ENCODE measurements around the gene ASH1L. TPM values are rescaled to one million over a fixed set of nuclear protein-coding genes. Genes with fewer than 3 reads are reported as not detected.

The ASH1L gene
- total and polyA plus RNA-seq, 9 of the 15 experiments (the other 6 are each of a cell fraction or from before 2014, with no cell fraction given) = 2.0 to 23.3 (median 14.6) TPM

GRCh38 chr1:155396874-155397476, 165.6 kb downstream of the ASH1L start:
- BruUV-seq (replicated peaks) = no TSS peak
- TF ChIP-seq NR2C1 (IDR thresholded peaks at IDR 0.05) (no peak), NR2C1 (tag; IDR thresholded peaks at IDR 0.05) (0 out of 2 replicates have a peak, but pooled peaks have one; percentile 36), GTF2E2 (tag; IDR thresholded peaks at IDR 0.05) (no peak), SMARCA5 (IDR thresholded peaks at IDR 0.05) (no peak), ATF4 (CRISPR knock-in tag; IDR thresholded peaks at IDR 0.05) (no peak), PKNOX1 (IDR thresholded peaks at IDR 0.05) (peak; percentile 90), HNRNPLL (IDR thresholded peaks at IDR 0.05; ENCODE audit: low read depth, low read length, poor library complexity, severe bottlenecking) (no peak), TAL1 (IDR thresholded peaks at IDR 0.05) (peak; percentile 56; the same call in 1 of the 2 replicates), HNRNPH1 (optimal IDR thresholded peaks at IDR 0.05; ENCODE audit: low read depth, low read length) (no peak), LEF1 (IDR thresholded peaks at IDR 0.05) (no peak), DMBX1 (CRISPR knock-in tag; IDR thresholded peaks at IDR 0.05; ENCODE audit: borderline replicate concordance) (0 out of 2 replicates have a peak, but pooled peaks have one; percentile 10), SMAD1 (IDR thresholded peaks at IDR 0.05; ENCODE audit: low read depth, low read length, partially characterized antibody) (no peak), ZNF408 (CRISPR knock-in tag; IDR thresholded peaks at IDR 0.05; ENCODE audit: low read depth) (no peak), POLR2A (conservative IDR thresholded peaks at IDR 0.05) (no peak), TFAP4 (CRISPR knock-in tag; IDR thresholded peaks at IDR 0.05; ENCODE audit: borderline replicate concordance) (no peak; the same call in 1 of the 2 replicates), ZNF316 (IDR thresholded peaks at IDR 0.05) (peak; percentile 42; the same call in 1 of the 2 replicates), CBFA2T3 (IDR thresholded peaks at IDR 0.05) (peak; percentile 92), SMAD4 (CRISPR knock-in tag; conservative IDR thresholded peaks at IDR 0.05) (no peak), CC2D1A (IDR thresholded peaks at IDR 0.05) (peak; percentile 69; the same call in 1 of the 2 replicates), RCOR1 (IDR thresholded peaks at IDR 0.05; ENCODE audit: borderline replicate concordance in 1 of 2, low read depth in 2 of 2, low read length in 2 of 2) (peak in 1 of 2 experiments; percentile 55; a peak in 1 of 4 replicates), CSDE1 (IDR thresholded peaks at IDR 0.05) (no peak), BHLHE40 (IDR thresholded peaks at IDR 0.05; ENCODE audit: low read length) (peak; percentile 62; the same call in 1 of the 2 replicates), HDAC2 (IDR thresholded peaks at IDR 0.05) (peak; percentile 90), STAT5B (CRISPR knock-in tag; IDR thresholded peaks at IDR 0.05) (no peak), DACH1 (IDR thresholded peaks at IDR 0.05; ENCODE audit: partially characterized antibody) (peak; percentile 33)

More at GRCh38 chr1:155396874-155397476, 165.6 kb downstream of the ASH1L start:
- Histone ChIP-seq H3K4me3 (no peak overlapping the region), H2AFZ (ENCODE audit: low read depth, low read length) (no peak overlapping the region), H3K9ac (ENCODE audit: insufficient read depth in 1 of 2, low read depth in 2 of 2, low read length in 2 of 2) (no peak overlapping the region), H3K9me3 (replicated peaks; ENCODE audit: control insufficient read depth, insufficient read depth, low read depth, low read length) (no peaks in the 10 kb centered on the region), H4K20me1 (replicated peaks; ENCODE audit: control insufficient read depth, insufficient read depth, low read length) (no peaks in the 10 kb centered on the region), H3K79me2 (ENCODE audit: control insufficient read depth, insufficient read depth, low read length) (no peaks in the 10 kb centered on the region), H3K27me3 (ENCODE audit: control insufficient read depth in 2 of 2, insufficient read depth in 2 of 2, low read length in 2 of 2) (no peaks in the 10 kb centered on the region), H3K27ac (ENCODE audit: extremely low read depth, low read depth, low read length) (no peak overlapping the region), H3K4me2 (ENCODE audit: insufficient read depth, low read length) (no peak overlapping the region; the same call in 1 of the 2 replicates), H3K4me1 (replicated peaks in 1 of 2; ENCODE audit: control insufficient read depth in 2 of 2, insufficient read depth in 2 of 2, low read length in 2 of 2) (peaks cover 0 to 12% of the 10 kb centered on the region in 2 experiments; a peak in 2 of 5 replicates), H3K36me3 (ENCODE audit: control insufficient read depth, insufficient read depth, low read length) (peaks cover 42% of the 10 kb centered on the region), H3K9me1 (ENCODE audit: control insufficient read depth, insufficient read depth, low read length) (no peaks in the 10 kb centered on the region)
- in situ Hi-C loops (cut with MboI) (no loop called here), intact Hi-C loops (cut with micrococcal nuclease) (no loop called here)
- 16% methylated on average over 10 of the region's 12 CpGs for WGBS (ENCODE audit: insufficient coverage, low coverage, missing lambda C conversion rate)
- FAIRE-seq (no peak), DNase-seq (ENCODE audit: extremely low read depth in 1 of 4, low spot score in 3 of 4) (peak in 2 of 4 experiments; percentile 4 to 55), ATAC-seq (peak; percentile 92)
- CTCF ChIA-PET (ENCODE audit: low intra/inter-chr PET ratio) = no interaction called here
- POLR2A ChIA-PET = interaction anchor here (0.5 to 1.5 kb wide), 6 partner anchors 9 to 169 kb away, joined by 3 to 7 read pairs (median 4); no protein-coding TSS in a partner anchor
